HEK293T (cell line): ENCODE data around the gene FGFR3.

Experiments used
- CTCF ChIA-PET: fragments of 350-600 bp; formaldehyde crosslinking; extraction: SDS; loops from one replicate; lab custom pipeline; 2021; ENCODE audit warnings: antibody characterized with exemption, inconsistent platforms; lab: Yijun Ruan, JAX
- POLR2A ChIA-PET: fragments of 350-600 bp; formaldehyde crosslinking; extraction: SDS; loops from one replicate; lab custom pipeline; 2020; ENCODE audit warnings: antibody characterized with exemption, inconsistent platforms; lab: Yijun Ruan, JAX
- DNase-seq: peaks from one replicate; pipeline ENCODE4 v3.0.0; 2012; ENCODE audit warnings: mixed read lengths; ENCODE audit errors: extremely low spot score
- ARNT ChIP-seq: fragments of 450-650 bp; IDR thresholded peaks from 2 replicates; pipeline ENCODE4 v1.6.1; 2017; ENCODE audit warnings: mild to moderate bottlenecking
- BHLHE40 ChIP-seq: fragments of 450-650 bp; IDR thresholded peaks from 2 replicates; pipeline ENCODE4 v1.6.1; 2016; ENCODE audit warnings: mild to moderate bottlenecking, moderate library complexity, borderline replicate concordance
- CTBP1 ChIP-seq: fragments of 450-650 bp; IDR thresholded peaks from 2 replicates; pipeline ENCODE4 v1.6.1; 2016; ENCODE audit warnings: borderline replicate concordance
- ELF4 ChIP-seq: fragments of 450-650 bp; IDR thresholded peaks from 2 replicates; pipeline ENCODE4 v1.6.1; 2017; ENCODE audit warnings: antibody characterized with exemption
- FOXA1 ChIP-seq: fragments of 450-650 bp; IDR thresholded peaks from 2 replicates; pipeline ENCODE4 v1.6.1; 2016; ENCODE audit warnings: mild to moderate bottlenecking
- FOXK2 ChIP-seq: fragments of 450-650 bp; IDR thresholded peaks from 2 replicates; pipeline ENCODE4 v1.6.1; 2016; ENCODE audit warnings: mild to moderate bottlenecking
- FOXM1 ChIP-seq: fragments of 450-650 bp; IDR thresholded peaks from 2 replicates; pipeline ENCODE4 v1.6.1; 2017; ENCODE audit warnings: mild to moderate bottlenecking, borderline replicate concordance
- HDGF ChIP-seq: fragments of 450-650 bp; IDR thresholded peaks from 2 replicates; pipeline ENCODE4 v1.6.1; 2017; ENCODE audit warnings: antibody characterized with exemption, borderline replicate concordance
- L3MBTL2 ChIP-seq: fragments of 450-650 bp; conservative IDR thresholded peaks from 2 replicates; pipeline ENCODE4 v1.6.1; 2016; ENCODE audit warnings: mild to moderate bottlenecking
- LEF1 ChIP-seq: fragments of 450-650 bp; IDR thresholded peaks from 2 replicates; pipeline ENCODE4 v1.6.1; 2017; ENCODE audit warnings: mild to moderate bottlenecking, borderline replicate concordance
- NFRKB ChIP-seq: fragments of 450-650 bp; IDR thresholded peaks from 2 replicates; pipeline ENCODE4 v1.6.1; 2016; ENCODE audit warnings: mild to moderate bottlenecking, moderate library complexity
- SP1 ChIP-seq: fragments of 450-650 bp; IDR thresholded peaks from 2 replicates; pipeline ENCODE4 v1.6.1; 2017
- SUZ12 ChIP-seq: fragments of 450-650 bp; IDR thresholded peaks from 2 replicates; pipeline ENCODE4 v1.6.1; 2016; ENCODE audit warnings: mild to moderate bottlenecking
- TARDBP ChIP-seq: fragments of 450-650 bp; IDR thresholded peaks from 2 replicates; pipeline ENCODE4 v1.6.1; 2016
- ZNF384 ChIP-seq: fragments of 450-650 bp; IDR thresholded peaks from 2 replicates; pipeline ENCODE4 v1.6.1; 2016
- TF ChIP-seq, protein P1 (sequence below): fragments of 450-650 bp; IDR thresholded peaks from 2 replicates; pipeline ENCODE4 v1.6.1; 2016

Gene FGFR3

DNA sequence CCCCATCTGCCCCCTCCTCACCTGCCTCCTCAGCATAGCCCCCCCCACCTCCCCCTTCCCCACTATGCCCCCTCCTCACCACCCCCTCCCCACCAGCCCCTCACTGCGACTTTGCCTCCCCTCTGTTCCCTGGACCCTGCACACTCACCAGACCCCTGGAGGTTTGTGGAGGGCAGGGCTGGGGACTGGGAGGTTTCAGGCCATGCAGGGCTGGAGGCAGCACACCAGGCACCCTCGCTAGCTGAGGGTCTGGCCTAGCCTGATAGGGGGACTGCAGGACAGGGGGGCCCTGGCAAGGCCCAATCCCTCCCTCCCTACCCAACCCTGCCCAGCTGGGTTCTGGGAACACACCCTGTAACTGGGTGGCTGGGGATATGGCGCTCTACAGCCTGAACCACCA is 43.7 kb upstream of the FGFR3 start:
- no peak for TF ChIP-seq NFRKB
- TF ChIP-seq CTBP1, result no peak
- no peak for TF ChIP-seq HDGF
- no peak for TF ChIP-seq SUZ12
- no peak for TF ChIP-seq L3MBTL2
- no peak for DNase-seq
- CTCF ChIA-PET, result interaction anchor here (6.6 kb wide), 1 partner anchor 62 kb away, joined by 116 read pairs; no protein-coding TSS in a partner anchor
- POLR2A ChIA-PET, result no interaction called here

DNA sequence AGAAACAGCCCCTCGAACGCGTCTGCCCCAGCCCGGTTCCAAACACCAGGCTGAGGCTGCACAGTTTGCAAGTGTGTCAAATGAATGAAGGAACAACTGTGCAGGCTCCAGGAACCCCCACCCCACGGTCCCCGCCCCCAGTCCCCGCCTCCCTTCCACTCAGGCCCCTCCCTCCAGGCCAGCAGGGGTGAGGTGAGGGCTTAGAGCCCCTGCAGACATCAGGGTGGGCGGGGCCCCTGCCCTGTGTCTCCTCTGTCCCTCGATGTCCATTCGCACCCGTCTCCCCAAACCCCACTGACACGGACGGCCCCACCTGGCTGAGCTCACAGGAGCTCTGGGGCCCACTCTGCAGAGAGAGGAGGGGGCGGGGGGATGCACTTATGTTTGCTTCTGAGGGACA is 43.3 kb upstream of the FGFR3 start:
- CTCF ChIA-PET, result interaction anchor here (6.6 kb wide), 1 partner anchor 62 kb away, joined by 116 read pairs; no protein-coding TSS in a partner anchor
- POLR2A ChIA-PET, result no interaction called here
- no peak for DNase-seq

DNA sequence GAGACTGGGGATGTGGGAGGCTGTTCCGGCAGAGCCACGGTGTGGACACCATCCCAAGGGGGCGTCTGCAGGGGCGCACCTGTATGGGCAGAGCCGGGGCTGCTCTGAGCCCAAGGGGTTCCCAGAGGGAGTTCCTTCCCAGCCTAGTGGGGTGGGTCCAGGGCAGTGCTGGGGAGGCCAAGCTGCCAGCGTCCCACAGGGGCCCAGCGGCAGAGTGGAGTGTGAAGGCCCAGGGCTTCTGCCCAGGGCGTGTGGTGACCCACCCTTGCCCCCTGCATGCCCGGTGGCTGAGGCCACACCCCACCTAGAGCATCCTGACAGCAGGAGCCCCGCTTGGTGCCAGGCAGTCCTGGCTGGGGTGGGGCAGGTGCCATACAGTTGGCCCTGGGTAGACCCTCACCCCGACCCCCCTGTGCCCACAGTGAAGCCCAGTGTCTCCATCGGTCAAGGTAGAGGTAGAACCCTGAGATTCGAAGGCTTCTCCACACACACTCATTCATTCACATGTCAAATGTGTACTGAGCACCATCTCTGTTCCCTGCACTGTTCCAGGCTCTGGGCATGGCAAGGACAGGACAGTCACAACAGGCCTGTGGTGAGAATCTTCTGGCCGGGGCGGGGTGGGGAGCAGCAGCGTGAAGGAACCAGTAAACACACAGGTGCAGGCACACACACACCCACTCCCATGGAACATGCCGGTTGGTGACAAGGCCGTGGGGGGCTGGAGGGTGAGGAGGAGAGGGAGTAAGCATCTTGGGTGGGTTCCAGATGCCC is 42.5 kb upstream of the FGFR3 start:
- ChIA-PET POLR2A (no interaction called here), CTCF (interaction anchor here (1.4 kb wide), 1 partner anchor 58 kb away, joined by 3 read pairs; no protein-coding TSS in a partner anchor)
- no peak for TF ChIP-seq LEF1
- no peak for TF ChIP-seq HDGF
- no peak for TF ChIP-seq ARNT
- TF ChIP-seq ELF4, result no peak
- TF ChIP-seq FOXM1, result no peak
- TF ChIP-seq CTBP1, result no peak
- TF ChIP-seq TARDBP, result no peak
- TF ChIP-seq L3MBTL2, result no peak
- TF ChIP-seq FOXK2, result no peak
- TF ChIP-seq SP1, result no peak
- no peak for TF ChIP-seq BHLHE40
- no peak for TF ChIP-seq SUZ12
- TF ChIP-seq FOXA1, result no peak
- TF ChIP-seq ZNF384, result no peak
- TF ChIP-seq, protein P1, sequence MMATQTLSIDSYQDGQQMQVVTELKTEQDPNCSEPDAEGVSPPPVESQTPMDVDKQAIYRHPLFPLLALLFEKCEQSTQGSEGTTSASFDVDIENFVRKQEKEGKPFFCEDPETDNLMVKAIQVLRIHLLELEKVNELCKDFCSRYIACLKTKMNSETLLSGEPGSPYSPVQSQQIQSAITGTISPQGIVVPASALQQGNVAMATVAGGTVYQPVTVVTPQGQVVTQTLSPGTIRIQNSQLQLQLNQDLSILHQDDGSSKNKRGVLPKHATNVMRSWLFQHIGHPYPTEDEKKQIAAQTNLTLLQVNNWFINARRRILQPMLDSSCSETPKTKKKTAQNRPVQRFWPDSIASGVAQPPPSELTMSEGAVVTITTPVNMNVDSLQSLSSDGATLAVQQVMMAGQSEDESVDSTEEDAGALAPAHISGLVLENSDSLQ, result no peak
- no peak for TF ChIP-seq NFRKB
- DNase-seq, result no peak

More for the DNA sequence above, 43.3 kb upstream of the FGFR3 start:
- TF ChIP-seq TARDBP, result no peak
- TF ChIP-seq, protein P1, result no peak
- no peak for TF ChIP-seq CTBP1
- TF ChIP-seq ARNT, result no peak
- no peak for TF ChIP-seq BHLHE40
- no peak for TF ChIP-seq L3MBTL2
- TF ChIP-seq ZNF384, result no peak
- TF ChIP-seq FOXK2, result no peak
- TF ChIP-seq ELF4, result no peak
- TF ChIP-seq FOXM1, result no peak
- TF ChIP-seq HDGF, result no peak
- no peak for TF ChIP-seq SP1
- TF ChIP-seq NFRKB, result no peak
- no peak for TF ChIP-seq SUZ12
- no peak for TF ChIP-seq FOXA1

DNA sequence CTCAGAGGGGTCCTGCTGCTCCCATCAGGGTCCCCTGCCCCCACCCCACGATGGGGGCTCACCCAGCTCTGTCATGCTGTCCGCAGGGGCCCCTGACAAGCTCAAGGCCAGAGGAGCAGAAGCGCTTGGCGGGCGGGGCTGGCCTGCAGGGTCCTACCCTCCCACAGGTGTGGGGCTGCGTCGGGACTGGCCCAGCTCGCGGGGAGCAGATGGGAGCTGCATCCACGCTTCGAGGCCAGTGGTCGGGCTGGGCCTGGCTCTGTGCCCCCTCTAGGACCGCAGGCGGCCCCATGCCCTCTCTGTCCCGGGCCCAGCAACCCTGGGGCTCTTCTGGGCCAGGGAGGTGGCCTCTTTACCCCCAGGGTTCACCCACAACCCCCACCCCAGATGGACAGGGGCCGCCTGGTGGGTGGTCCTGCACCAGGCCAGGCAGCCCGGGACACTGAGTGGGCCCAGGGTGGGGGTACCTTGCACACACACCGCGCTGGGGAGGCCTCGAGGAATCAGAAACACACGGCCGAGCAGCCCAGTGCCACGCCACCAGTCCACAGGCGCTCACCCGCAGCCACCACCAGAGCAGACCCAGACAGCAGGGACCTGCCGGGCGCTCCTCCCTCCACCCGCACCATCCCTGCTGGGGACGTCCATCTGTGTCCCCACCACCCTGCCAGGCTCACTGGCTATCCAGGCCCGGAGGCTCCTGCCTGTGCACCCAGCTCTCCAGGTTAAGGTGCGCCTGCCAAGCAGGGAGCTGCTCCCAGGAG is 41.8 kb upstream of the FGFR3 start:
- TF ChIP-seq SUZ12 (no peak), SP1 (no peak), L3MBTL2 (no peak), LEF1 (no peak), BHLHE40 (no peak), FOXM1 (no peak), TARDBP (no peak), ELF4 (no peak), CTBP1 (no peak), ARNT (no peak), FOXA1 (no peak), FOXK2 (no peak)
- TF ChIP-seq, protein P1, result no peak
- POLR2A ChIA-PET, result interaction anchor here (1.4 kb wide), 1 partner anchor 30 kb away, joined by 4 read pairs; the partner anchor contains the start of genes TACC3 and TMEM129
- DNase-seq, result no peak
- CTCF ChIA-PET, result interaction anchor here (1.4 kb wide), 1 partner anchor 57 kb away, joined by 3 read pairs; no protein-coding TSS in a partner anchor

DNA sequence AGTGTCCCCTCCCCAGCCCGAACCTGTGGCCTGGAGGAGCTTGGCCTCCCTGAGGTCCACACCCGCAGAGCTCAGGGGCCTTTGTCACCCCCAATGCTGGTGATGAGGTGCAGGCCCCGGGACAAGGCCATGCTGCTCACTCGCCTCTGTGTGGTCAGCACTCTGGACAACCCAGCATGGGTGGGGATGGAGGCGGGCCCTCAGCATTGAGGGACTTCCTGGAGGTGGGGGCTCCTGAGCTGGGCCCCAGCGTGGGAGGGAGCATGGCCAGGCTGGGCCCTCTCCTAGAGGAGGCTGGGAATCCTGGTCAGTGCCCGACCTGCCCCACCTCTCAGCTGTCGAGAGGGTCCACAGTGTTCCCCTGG is 41.2 kb upstream of the FGFR3 start:
- TF ChIP-seq FOXM1 (no peak), ZNF384 (no peak), BHLHE40 (no peak), SP1 (no peak), FOXK2 (no peak), NFRKB (no peak), CTBP1 (no peak)
- TF ChIP-seq, protein P1, result no peak
- no peak for DNase-seq
- ChIA-PET CTCF (interaction anchor here (1.4 kb wide), 1 partner anchor 57 kb away, joined by 3 read pairs; no protein-coding TSS in a partner anchor), POLR2A (interaction anchor here (1.4 kb wide), 1 partner anchor 31 kb away, joined by 4 read pairs; the partner anchor contains the start of genes TACC3 and TMEM129)
